ENCODE results near the gene SHOX. TPM values are rescaled to one million over a fixed set of nuclear protein-coding genes. Genes with fewer than 3 reads are reported as not detected.

SHOX gene
- total RNA-seq, 1 donor from 2014 or later: not detected

- Histone ChIP-seq H3K27me3 (ENCODE audit: low read depth) (peaks cover 94% of the 10 kb centered on the region), H3K4me1 (peaks cover 9% of the 10 kb centered on the region), H3K36me3 (no peaks in the 10 kb centered on the region), H3K9me3 (replicated peaks) (no peaks in the 10 kb centered on the region), H3K4me3 (peak overlapping the region; percentile 31), H3K27ac (replicated peaks) (no peak overlapping the region)
- intact Hi-C loops (cut with micrococcal nuclease): no loop called here
- no peak for TF ChIP-seq CTCF (IDR thresholded peaks at IDR 0.05; ENCODE audit: borderline replicate concordance)
- no peak for DNase-seq
Measured at GRCh38 chrX:637660-638481, 7.3 kb downstream of the SHOX start.

- DNase-seq: no peak
- no peak for TF ChIP-seq CTCF (IDR thresholded peaks at IDR 0.05; ENCODE audit: borderline replicate concordance)
Measured at GRCh38 chrX:638482-639131, 8.0 kb downstream of the SHOX start.

DNA sequence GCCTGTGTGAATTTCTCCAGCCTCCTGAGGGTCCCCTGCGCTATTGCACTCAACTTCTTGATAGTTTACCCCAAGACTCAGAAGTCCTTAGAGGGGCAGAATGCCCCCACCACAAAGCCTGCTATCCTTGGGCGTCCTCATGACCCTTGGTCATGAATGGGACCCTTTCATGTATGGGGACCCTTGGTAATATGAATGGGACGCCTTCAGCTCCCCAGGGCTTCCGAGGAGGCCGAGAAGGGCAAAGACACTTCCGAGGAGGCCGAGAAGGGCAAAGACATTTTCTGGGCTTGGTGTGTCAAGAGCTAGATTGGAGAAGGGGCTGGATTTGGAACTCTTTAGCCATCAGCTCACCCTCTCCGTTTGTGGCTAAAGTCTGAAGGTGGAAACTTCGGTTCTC, 8.6 kb downstream of the SHOX start:
- H3K9me3 ChIP-seq (replicated peaks): no peaks in the 10 kb centered on the region
- no peak for DNase-seq
- H3K4me1 ChIP-seq: peaks cover 9% of the 10 kb centered on the region
- H3K27ac ChIP-seq (replicated peaks): no peak overlapping the region
- H3K36me3 ChIP-seq: no peaks in the 10 kb centered on the region
- no peak overlapping the region for H3K4me3 ChIP-seq
- H3K27me3 ChIP-seq (ENCODE audit: low read depth): peaks cover 94% of the 10 kb centered on the region
- intact Hi-C loops (cut with micrococcal nuclease): no loop called here
- TF ChIP-seq CTCF (IDR thresholded peaks at IDR 0.05; ENCODE audit: borderline replicate concordance): no peak

More at GRCh38 chrX:638482-639131, 8.0 kb downstream of the SHOX start:
- Histone ChIP-seq H3K27ac (replicated peaks) (no peak overlapping the region), H3K4me3 (no peak overlapping the region), H3K36me3 (no peaks in the 10 kb centered on the region), H3K9me3 (replicated peaks) (no peaks in the 10 kb centered on the region), H3K4me1 (peaks cover 9% of the 10 kb centered on the region), H3K27me3 (ENCODE audit: low read depth) (peaks cover 94% of the 10 kb centered on the region)
- intact Hi-C loops (cut with micrococcal nuclease): no loop called here

GRCh38 chrX:640641-641040, 10.1 kb downstream of the SHOX start:
- Histone ChIP-seq H3K27me3 (ENCODE audit: low read depth) (peaks cover 94% of the 10 kb centered on the region), H3K4me1 (peaks cover 9% of the 10 kb centered on the region), H3K36me3 (no peaks in the 10 kb centered on the region), H3K27ac (replicated peaks) (no peak overlapping the region), H3K9me3 (replicated peaks) (no peaks in the 10 kb centered on the region), H3K4me3 (no peak overlapping the region)
- intact Hi-C loops (cut with micrococcal nuclease): no loop called here
- no peak for TF ChIP-seq CTCF (IDR thresholded peaks at IDR 0.05; ENCODE audit: borderline replicate concordance)
- DNase-seq: no peak

GRCh38 chrX:641671-642435, 11.3 kb downstream of the SHOX start:
- H3K36me3 ChIP-seq: no peaks in the 10 kb centered on the region
- intact Hi-C loops (cut with micrococcal nuclease): no loop called here
- H3K27me3 ChIP-seq (ENCODE audit: low read depth): peaks cover 100% of the 10 kb centered on the region
- no peaks in the 10 kb centered on the region for H3K9me3 ChIP-seq (replicated peaks)
- peaks cover 9% of the 10 kb centered on the region for H3K4me1 ChIP-seq
- no peak overlapping the region for H3K27ac ChIP-seq (replicated peaks)
- no peak for TF ChIP-seq CTCF (IDR thresholded peaks at IDR 0.05; ENCODE audit: borderline replicate concordance)
- no peak for DNase-seq
- H3K4me3 ChIP-seq: no peak overlapping the region

Measured in left ventricle myocardium inferior (tissue), 1 donor.